Body of pancreas (tissue), 4 donors: Measurements from ENCODE around the gene TICAM2.

ENCODE experiments used
- CTCF ChIP-seq, 7 experiments: fragments of 450-650 bp in 4 of 7; fragments of 200-600 bp in 3 of 7; sonication (generic) in 3 of 7; IDR thresholded peaks; one replicate each; pipeline ENCODE4 v1.5.1; 2016 to 2019; ENCODE audit warnings: antibody characterized with exemption in 7 of 7
- POLR2A ChIP-seq, 3 donors: fragments of 450-650 bp; IDR thresholded peaks; one replicate each; pipeline ENCODE4 v1.6.1; 2016; ENCODE audit warnings: antibody characterized with exemption in 3 of 3, mild to moderate bottlenecking in 2 of 3

GRCh38 chr5:115544043-115544435, 58.2 kb downstream of the TICAM2 start:
- TF ChIP-seq CTCF (IDR thresholded peaks at IDR 0.05) (no peak), POLR2A (IDR thresholded peaks at IDR 0.05) (no peak)
